Measurements from ENCODE around the gene NHS.
"Not testable (repeated sequence)": the region's sequence is repeated elsewhere in the genome, so short reads cannot be mapped to it uniquely, and the experiment has no call there.

Gene NHS

GRCh38 chrX:17409566-17410290, 34.7 kb downstream of the NHS start:
- DNase-seq, result no peak

- no peak for DNase-seq
These were observed 35.7 kb downstream of the NHS start for GRCh38 chrX:17410651-17411050.

- DNase-seq, result no peak
These were observed 36.2 kb downstream of the NHS start for GRCh38 chrX:17411205-17411604.

- DNase-seq, result no peak
These were observed 37.7 kb downstream of the NHS start for GRCh38 chrX:17412692-17413091.

GRCh38 chrX:17413228-17413627, 38.2 kb downstream of the NHS start:
- DNase-seq, result no peak

GRCh38 chrX:17414027-17414658, 39.1 kb downstream of the NHS start:
- DNase-seq, result no peak

- DNase-seq, result no peak
These were observed 39.8 kb downstream of the NHS start for GRCh38 chrX:17414839-17415238.

GRCh38 chrX:17415242-17415810, 40.3 kb downstream of the NHS start:
- DNase-seq, result no peak

GRCh38 chrX:17417372-17417771, 42.4 kb downstream of the NHS start:
- DNase-seq, result no peak

- DNase-seq, result no peak
These were observed 50.1 kb downstream of the NHS start for GRCh38 chrX:17425136-17425535.

- DNase-seq, result no peak
These were observed 50.6 kb downstream of the NHS start for GRCh38 chrX:17425551-17425950.

GRCh38 chrX:17431171-17431570, 56.2 kb downstream of the NHS start:
- DNase-seq, result no peak

- no peak for DNase-seq
These were observed 57.2 kb downstream of the NHS start for GRCh38 chrX:17432158-17432557.

- no peak for DNase-seq
These were observed 59.0 kb downstream of the NHS start for GRCh38 chrX:17433965-17434364.

- no peak for DNase-seq
These were observed 60.5 kb downstream of the NHS start for GRCh38 chrX:17435476-17435875.

GRCh38 chrX:17438221-17438620, 63.2 kb downstream of the NHS start:
- no peak for DNase-seq

GRCh38 chrX:17440258-17440657, 65.3 kb downstream of the NHS start:
- DNase-seq, result no peak

- no peak for DNase-seq
These were observed 65.8 kb downstream of the NHS start for GRCh38 chrX:17440836-17441235.

GRCh38 chrX:17441965-17442364, 67.0 kb downstream of the NHS start:
- no peak for DNase-seq

GRCh38 chrX:17442898-17443297, 67.9 kb downstream of the NHS start:
- no peak for DNase-seq

GRCh38 chrX:17443556-17443955, 68.6 kb downstream of the NHS start:
- no peak for DNase-seq

GRCh38 chrX:17446269-17446668, 71.3 kb downstream of the NHS start:
- not testable (repeated sequence) for DNase-seq

- DNase-seq, result no peak
These were observed 73.2 kb downstream of the NHS start for GRCh38 chrX:17448188-17448587.

- no peak for DNase-seq
These were observed 74.9 kb downstream of the NHS start for GRCh38 chrX:17449866-17450265.

GRCh38 chrX:17453788-17454187, 78.8 kb downstream of the NHS start:
- DNase-seq, result no peak

All from activated naive CD4-positive, alpha-beta T cell treated with anti-CD3 and anti-CD28 coated beads, Interleukin-2, amount 50 U/mL, for 16 hours (primary cell).